Right atrium auricular region (tissue), 2 donors: ENCODE results near the gene CCL25. TPM values are rescaled to one million over a fixed set of nuclear protein-coding genes. Genes with fewer than 3 reads are reported as not detected.

Experiments
- DNase-seq: peaks from one replicate; pipeline ENCODE4 v3.0.0-alpha.2; 2019; ENCODE audit warnings: low spot score
- H3K27ac ChIP-seq, 2 donors: fragments of 200-600 bp; sonication (generic); 1 replicate in 1 of 2; 2 replicates in 1 of 2; pipeline ENCODE4 v1.5.1; 2016 to 2019
- H3K27me3 ChIP-seq, 2 donors: fragments of 200-600 bp; sonication (generic); one replicate each; pipeline versions ENCODE4 v1.5.1 to v1.6.0; 2017 to 2019
- H3K36me3 ChIP-seq: fragments of 200-600 bp; sonication (generic); one replicate; pipeline ENCODE4 v1.5.1; 2016
- H3K4me1 ChIP-seq, 2 donors: fragments of 200-600 bp; sonication (generic); one replicate each; pipeline versions ENCODE4 v1.5.1 to v1.6.0; 2017 to 2019
- H3K4me3 ChIP-seq, 2 donors: fragments of 200-600 bp; sonication (generic); 1 replicate in 1 of 2; 2 replicates in 1 of 2; pipeline ENCODE4 v1.5.1; 2017 to 2019; ENCODE audit warnings: mild to moderate bottlenecking in 1 of 2, moderate library complexity in 1 of 2
- H3K9me3 ChIP-seq, 2 donors: fragments of 200-600 bp; sonication (generic); one replicate each; pipeline ENCODE4 v1.5.1; 2019
- CTCF ChIP-seq, 2 donors: fragments of 200-600 bp; sonication (generic); IDR thresholded peaks; one replicate each; pipeline ENCODE4 v1.5.1; 2019; ENCODE audit warnings: antibody characterized with exemption in 2 of 2
- total RNA-seq, 2 donors: library from RNA; depleted of rRNA; stranded (reverse); fragments of >200 nt; gene quantifications; one replicate each; pipeline ENCODE4 v1.1.0, GENCODE V29; 2016

Gene CCL25
- total RNA-seq, 2 donors from 2014 or later: not detected

- no peaks in the 10 kb centered on the region for H3K9me3 ChIP-seq
- no peaks in the 10 kb centered on the region for H3K27me3 ChIP-seq
- no peak overlapping the region for H3K4me3 ChIP-seq
- no peak for TF ChIP-seq CTCF (IDR thresholded peaks at IDR 0.05)
- no peaks in the 10 kb centered on the region for H3K36me3 ChIP-seq
- H3K4me1 ChIP-seq: no peaks in the 10 kb centered on the region
- no peak for DNase-seq
- no peak overlapping the region for H3K27ac ChIP-seq
Observed at GRCh38 chr19:8039231-8039630, 13.3 kb upstream of the CCL25 start.

GRCh38 chr19:8041531-8041931 is 11.0 kb upstream of the CCL25 start:
- no peaks in the 10 kb centered on the region for H3K9me3 ChIP-seq
- no peaks in the 10 kb centered on the region for H3K36me3 ChIP-seq
- H3K27me3 ChIP-seq: no peaks in the 10 kb centered on the region
- TF ChIP-seq CTCF (IDR thresholded peaks at IDR 0.05): no peak
- DNase-seq: no peak
- H3K27ac ChIP-seq: no peak overlapping the region
- H3K4me1 ChIP-seq: no peaks in the 10 kb centered on the region
- no peak overlapping the region for H3K4me3 ChIP-seq

- Histone ChIP-seq H3K9me3 (no peaks in the 10 kb centered on the region), H3K4me3 (no peak overlapping the region), H3K27ac (no peak overlapping the region), H3K4me1 (no peaks in the 10 kb centered on the region), H3K36me3 (no peaks in the 10 kb centered on the region), H3K27me3 (no peaks in the 10 kb centered on the region)
- DNase-seq: no peak
- TF ChIP-seq CTCF (IDR thresholded peaks at IDR 0.05): no peak
Observed at GRCh38 chr19:8042900-8043299, 9.7 kb upstream of the CCL25 start.

GRCh38 chr19:8044018-8044417 is 8.5 kb upstream of the CCL25 start:
- no peak for DNase-seq
- no peak overlapping the region for H3K4me3 ChIP-seq
- no peaks in the 10 kb centered on the region for H3K9me3 ChIP-seq
- H3K27ac ChIP-seq: no peak overlapping the region
- no peaks in the 10 kb centered on the region for H3K27me3 ChIP-seq
- H3K4me1 ChIP-seq: no peaks in the 10 kb centered on the region
- H3K36me3 ChIP-seq: no peaks in the 10 kb centered on the region
- no peak for TF ChIP-seq CTCF (IDR thresholded peaks at IDR 0.05)

GRCh38 chr19:8045872-8046568 is 6.5 kb upstream of the CCL25 start:
- Histone ChIP-seq H3K27me3 (no peaks in the 10 kb centered on the region), H3K27ac (no peak overlapping the region), H3K9me3 (no peaks in the 10 kb centered on the region), H3K36me3 (no peaks in the 10 kb centered on the region), H3K4me3 (no peak overlapping the region), H3K4me1 (peaks cover 0 to 11% of the 10 kb centered on the region in 2 donors)
- no peak for TF ChIP-seq CTCF (IDR thresholded peaks at IDR 0.05)
- DNase-seq: no peak
